ENCODE measurements around the gene KCNIP3. TPM values are rescaled to one million over a fixed set of nuclear protein-coding genes. Genes with fewer than 3 reads are reported as not detected.

KCNIP3 gene
- total and polyA plus RNA-seq, 2 donors (not counting 1 experiment from before 2014, with no cell fraction given): not detected

GRCh38 chr2:95309599-95309998 lies 12.5 kb downstream of the KCNIP3 start:
- H3K27me3 ChIP-seq (replicated peaks in 1 of 4; ENCODE audit: control extremely low read depth in 1 of 4, control insufficient read depth in 3 of 4, insufficient read depth in 4 of 4, low read length in 3 of 4): no peaks in the 10 kb centered on the region
- ChIA-PET POLR2A (no interaction called here), CTCF (no interaction called here)
- TF ChIP-seq, protein P1, sequence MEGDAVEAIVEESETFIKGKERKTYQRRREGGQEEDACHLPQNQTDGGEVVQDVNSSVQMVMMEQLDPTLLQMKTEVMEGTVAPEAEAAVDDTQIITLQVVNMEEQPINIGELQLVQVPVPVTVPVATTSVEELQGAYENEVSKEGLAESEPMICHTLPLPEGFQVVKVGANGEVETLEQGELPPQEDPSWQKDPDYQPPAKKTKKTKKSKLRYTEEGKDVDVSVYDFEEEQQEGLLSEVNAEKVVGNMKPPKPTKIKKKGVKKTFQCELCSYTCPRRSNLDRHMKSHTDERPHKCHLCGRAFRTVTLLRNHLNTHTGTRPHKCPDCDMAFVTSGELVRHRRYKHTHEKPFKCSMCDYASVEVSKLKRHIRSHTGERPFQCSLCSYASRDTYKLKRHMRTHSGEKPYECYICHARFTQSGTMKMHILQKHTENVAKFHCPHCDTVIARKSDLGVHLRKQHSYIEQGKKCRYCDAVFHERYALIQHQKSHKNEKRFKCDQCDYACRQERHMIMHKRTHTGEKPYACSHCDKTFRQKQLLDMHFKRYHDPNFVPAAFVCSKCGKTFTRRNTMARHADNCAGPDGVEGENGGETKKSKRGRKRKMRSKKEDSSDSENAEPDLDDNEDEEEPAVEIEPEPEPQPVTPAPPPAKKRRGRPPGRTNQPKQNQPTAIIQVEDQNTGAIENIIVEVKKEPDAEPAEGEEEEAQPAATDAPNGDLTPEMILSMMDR (IDR thresholded peaks at IDR 0.05): no peak
- TF ChIP-seq EZH2 (IDR thresholded peaks at IDR 0.05; ENCODE audit: borderline replicate concordance, insufficient read depth, low read depth, low read length, poor library complexity, severe bottlenecking): no peak
- no peak for DNase-seq
- no peaks in the 10 kb centered on the region for H3K36me3 ChIP-seq (replicated peaks in 1 of 2; ENCODE audit: control extremely low read depth in 1 of 2, control insufficient read depth in 1 of 2, extremely low read depth in 1 of 2, insufficient read depth in 2 of 2, low read length in 1 of 2)
- H3K4me3 ChIP-seq (ENCODE audit: control extremely low read depth in 1 of 5, extremely low read depth in 1 of 5, insufficient read depth in 1 of 5, low read depth in 2 of 5, low read length in 4 of 5): no peak overlapping the region
- H3K27ac ChIP-seq (ENCODE audit: low read length in 2 of 2): no peak overlapping the region
- no peak overlapping the region for H3K4me2 ChIP-seq (replicated peaks; ENCODE audit: low read depth, low read length, poor library complexity, severe bottlenecking)
- no peak overlapping the region for H2AFZ ChIP-seq (ENCODE audit: insufficient read depth, low read depth, low read length, poor library complexity, severe bottlenecking)
- no peaks in the 10 kb centered on the region for H4K20me1 ChIP-seq (ENCODE audit: control insufficient read depth, insufficient read depth, low read length, poor library complexity, severe bottlenecking)
- no peaks in the 10 kb centered on the region for H3K4me1 ChIP-seq (ENCODE audit: control insufficient read depth in 2 of 2, insufficient read depth in 2 of 2, low read length in 2 of 2)
- no peaks in the 10 kb centered on the region for H3K9me3 Mint-ChIP-seq (ENCODE audit: insufficient read depth)
- peaks cover 3% of the 10 kb centered on the region for H3K27me3 Mint-ChIP-seq
- no peak overlapping the region for H3K4me3 Mint-ChIP-seq
- no peaks in the 10 kb centered on the region for H3K9me3 ChIP-seq (ENCODE audit: control extremely low read depth in 1 of 3, control insufficient read depth in 2 of 3, insufficient read depth in 1 of 3, low read length in 2 of 3)
- H3K27ac Mint-ChIP-seq: no peak overlapping the region
- no peaks in the 10 kb centered on the region for H3K79me2 ChIP-seq (ENCODE audit: control insufficient read depth, insufficient read depth, low read length)
- no peaks in the 10 kb centered on the region for H3K4me1 Mint-ChIP-seq
- no peak overlapping the region for H3K9ac ChIP-seq (ENCODE audit: low read length)
- ATAC-seq (ENCODE audit: low read depth): no peak
- intact Hi-C loops (cut with micrococcal nuclease): no loop called here
- 85% methylated on average over 7 of the region's 8 CpGs for WGBS (ENCODE audit: insufficient coverage)

DNA sequence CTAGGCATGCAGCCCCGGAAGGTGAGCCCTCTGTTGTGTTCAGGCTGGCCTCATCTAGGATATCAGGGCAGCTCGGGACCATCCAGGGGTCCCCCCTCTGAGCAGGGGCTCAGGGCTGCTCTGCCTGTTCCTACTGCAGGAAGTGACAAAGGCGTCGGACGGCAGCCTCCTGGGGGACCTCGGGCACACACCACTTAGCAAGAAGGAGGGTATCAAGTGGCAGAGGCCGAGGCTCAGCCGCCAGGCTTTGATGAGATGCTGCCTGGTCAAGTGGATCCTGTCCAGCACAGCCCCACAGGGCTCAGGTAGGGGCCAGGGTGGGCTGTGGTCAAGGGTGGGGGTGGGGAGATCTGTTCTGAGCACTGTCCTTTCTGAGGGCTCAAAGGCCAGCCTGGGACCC lies 13.1 kb downstream of the KCNIP3 start:
- ATAC-seq (ENCODE audit: low read depth) (no peak), DNase-seq (no peak)
- Histone ChIP-seq H2AFZ (ENCODE audit: insufficient read depth, low read depth, low read length, poor library complexity, severe bottlenecking) (no peak overlapping the region), H3K4me3 (ENCODE audit: control extremely low read depth in 1 of 5, extremely low read depth in 1 of 5, insufficient read depth in 1 of 5, low read depth in 2 of 5, low read length in 4 of 5) (no peak overlapping the region), H3K9me3 (ENCODE audit: control extremely low read depth in 1 of 3, control insufficient read depth in 2 of 3, insufficient read depth in 1 of 3, low read length in 2 of 3) (no peaks in the 10 kb centered on the region), H3K4me1 (ENCODE audit: control insufficient read depth in 2 of 2, insufficient read depth in 2 of 2, low read length in 2 of 2) (no peaks in the 10 kb centered on the region), H3K27ac (ENCODE audit: low read length in 2 of 2) (no peak overlapping the region), H3K79me2 (ENCODE audit: control insufficient read depth, insufficient read depth, low read length) (no peaks in the 10 kb centered on the region), H4K20me1 (ENCODE audit: control insufficient read depth, insufficient read depth, low read length, poor library complexity, severe bottlenecking) (no peaks in the 10 kb centered on the region), H3K4me2 (replicated peaks; ENCODE audit: low read depth, low read length, poor library complexity, severe bottlenecking) (no peak overlapping the region), H3K27me3 (replicated peaks in 1 of 4; ENCODE audit: control extremely low read depth in 1 of 4, control insufficient read depth in 3 of 4, insufficient read depth in 4 of 4, low read length in 3 of 4) (no peaks in the 10 kb centered on the region), H3K9ac (ENCODE audit: low read length) (no peak overlapping the region), H3K36me3 (replicated peaks in 1 of 2; ENCODE audit: control extremely low read depth in 1 of 2, control insufficient read depth in 1 of 2, extremely low read depth in 1 of 2, insufficient read depth in 2 of 2, low read length in 1 of 2) (no peaks in the 10 kb centered on the region)
- Mint-ChIP-seq H3K27me3 (peaks cover 5% of the 10 kb centered on the region), H3K9me3 (ENCODE audit: insufficient read depth) (no peaks in the 10 kb centered on the region), H3K27ac (no peak overlapping the region), H3K4me3 (no peak overlapping the region), H3K4me1 (no peaks in the 10 kb centered on the region)
- TF ChIP-seq, protein P1 (IDR thresholded peaks at IDR 0.05): no peak
- no peak for TF ChIP-seq EZH2 (IDR thresholded peaks at IDR 0.05; ENCODE audit: borderline replicate concordance, insufficient read depth, low read depth, low read length, poor library complexity, severe bottlenecking)
- 82% methylated on average over 8 of the region's 8 CpGs for WGBS (ENCODE audit: insufficient coverage)
- ChIA-PET POLR2A (no interaction called here), CTCF (no interaction called here)
- intact Hi-C loops (cut with micrococcal nuclease): no loop called here

Measured in B cell (primary cell).